ENCODE data around the gene GABBR2.

The GABBR2 gene

GRCh38 chr9:98570663-98571440 lies 137.9 kb downstream of the GABBR2 start:
- Mint-ChIP-seq H3K27me3 (ENCODE audit: low read depth) (peaks cover 17% of the 10 kb centered on the region), H3K36me3 (ENCODE audit: low read depth) (no peaks in the 10 kb centered on the region), H3K4me3 (no peak overlapping the region), H3K4me1 (no peaks in the 10 kb centered on the region), H3K27ac (no peak overlapping the region), H3K9me3 (no peaks in the 10 kb centered on the region)
- TF ChIP-seq CTCF (IDR thresholded peaks at IDR 0.05; ENCODE audit: unreplicated experiment in 3 of 3): no peak

- Mint-ChIP-seq H3K27me3 (ENCODE audit: low read depth) (peaks cover 12% of the 10 kb centered on the region), H3K4me1 (no peaks in the 10 kb centered on the region), H3K36me3 (ENCODE audit: low read depth) (no peaks in the 10 kb centered on the region), H3K4me3 (no peak overlapping the region), H3K27ac (no peak overlapping the region), H3K9me3 (no peaks in the 10 kb centered on the region)
- no peak for TF ChIP-seq CTCF (IDR thresholded peaks at IDR 0.05; ENCODE audit: unreplicated experiment in 3 of 3)
Observed at GRCh38 chr9:98570055-98570454, 138.7 kb downstream of the GABBR2 start.

- no peak for TF ChIP-seq CTCF (IDR thresholded peaks at IDR 0.05; ENCODE audit: unreplicated experiment in 3 of 3)
- Mint-ChIP-seq H3K4me3 (no peak overlapping the region), H3K4me1 (no peaks in the 10 kb centered on the region)
Observed at GRCh38 chr9:98569491-98569890, 139.2 kb downstream of the GABBR2 start.

GRCh38 chr9:98568909-98569469 lies 139.7 kb downstream of the GABBR2 start:
- Mint-ChIP-seq H3K9me3 (no peaks in the 10 kb centered on the region), H3K36me3 (ENCODE audit: low read depth) (no peaks in the 10 kb centered on the region), H3K27ac (no peak overlapping the region), H3K27me3 (ENCODE audit: low read depth) (peaks cover 8% of the 10 kb centered on the region), H3K4me3 (no peak overlapping the region), H3K4me1 (no peaks in the 10 kb centered on the region)
- TF ChIP-seq CTCF (IDR thresholded peaks at IDR 0.05; ENCODE audit: unreplicated experiment in 3 of 3): no peak

More at GRCh38 chr9:98569491-98569890, 139.2 kb downstream of the GABBR2 start:
- Mint-ChIP-seq H3K9me3 (no peaks in the 10 kb centered on the region), H3K27ac (no peak overlapping the region), H3K27me3 (ENCODE audit: low read depth) (peaks cover 9% of the 10 kb centered on the region), H3K36me3 (ENCODE audit: low read depth) (no peaks in the 10 kb centered on the region)

- peaks cover 8% of the 10 kb centered on the region for H3K27me3 Mint-ChIP-seq (ENCODE audit: low read depth)
- H3K4me3 Mint-ChIP-seq: no peak overlapping the region
- no peaks in the 10 kb centered on the region for H3K4me1 Mint-ChIP-seq
- no peak overlapping the region for H3K27ac Mint-ChIP-seq
- H3K36me3 Mint-ChIP-seq (ENCODE audit: low read depth): no peaks in the 10 kb centered on the region
- TF ChIP-seq CTCF (IDR thresholded peaks at IDR 0.05; ENCODE audit: unreplicated experiment in 3 of 3): no peak
- H3K9me3 Mint-ChIP-seq: no peaks in the 10 kb centered on the region
Observed at GRCh38 chr9:98568234-98568908, 140.4 kb downstream of the GABBR2 start.
